Retinal pigment epithelial cell (primary cell): ENCODE data around the gene CCDC116.

Experiments
- DNase-seq: peaks from one replicate; pipeline ENCODE4 v3.0.0-alpha.2; 2010; ENCODE audit warnings: low read depth
- H3K4me3 ChIP-seq: 2 replicates; pipeline ENCODE4 v1.5.1; 2011; ENCODE audit warnings: mild to moderate bottlenecking, low read length, control low read depth, moderate library complexity
- CTCF ChIP-seq: conservative IDR thresholded peaks from 2 replicates; pipeline ENCODE4 v1.5.1; 2011; ENCODE audit warnings: low read depth, low read length, control low read depth, inconsistent platforms

The CCDC116 gene

GRCh38 chr22:21651521-21652009, 19.0 kb downstream of the CCDC116 start:
- no peak for TF ChIP-seq CTCF
- peak overlapping the region; percentile 79 for H3K4me3 ChIP-seq
- DNase-seq, result no peak

GRCh38 chr22:21652010-21652546, 19.5 kb downstream of the CCDC116 start:
- H3K4me3 ChIP-seq, result peak overlapping the region; percentile 79
- TF ChIP-seq CTCF, result no peak
- peak; percentile 52 for DNase-seq

- DNase-seq, result no peak
- TF ChIP-seq CTCF, result no peak
- H3K4me3 ChIP-seq, result peak overlapping the region; percentile 79
Observed at GRCh38 chr22:21652547-21653545, 20.3 kb downstream of the CCDC116 start.

GRCh38 chr22:21657020-21657359, 24.4 kb downstream of the CCDC116 start:
- H3K4me3 ChIP-seq, result peak overlapping the region; percentile 58
- DNase-seq, result no peak
- no peak for TF ChIP-seq CTCF

- TF ChIP-seq CTCF, result no peak
- DNase-seq, result no peak
- peak overlapping the region; percentile 58 for H3K4me3 ChIP-seq
Observed at GRCh38 chr22:21657360-21658032, 24.9 kb downstream of the CCDC116 start.

GRCh38 chr22:21659864-21660525, 27.4 kb downstream of the CCDC116 start:
- no peak for DNase-seq
- H3K4me3 ChIP-seq, result no peak overlapping the region
- no peak for TF ChIP-seq CTCF
